DMS79 (cell line): ENCODE data around the gene IQGAP3.
A peak's percentile ranks its signal among the peaks of the same experiment; 100 is the strongest.

Source experiments
- DNase-seq: peaks from one replicate; lab custom pipeline; 2025; lab: John Stamatoyannopoulos, UW

Gene IQGAP3

GRCh38 chr1:156497078-156497742, 75.2 kb downstream of the IQGAP3 start:
- no peak for DNase-seq

DNA sequence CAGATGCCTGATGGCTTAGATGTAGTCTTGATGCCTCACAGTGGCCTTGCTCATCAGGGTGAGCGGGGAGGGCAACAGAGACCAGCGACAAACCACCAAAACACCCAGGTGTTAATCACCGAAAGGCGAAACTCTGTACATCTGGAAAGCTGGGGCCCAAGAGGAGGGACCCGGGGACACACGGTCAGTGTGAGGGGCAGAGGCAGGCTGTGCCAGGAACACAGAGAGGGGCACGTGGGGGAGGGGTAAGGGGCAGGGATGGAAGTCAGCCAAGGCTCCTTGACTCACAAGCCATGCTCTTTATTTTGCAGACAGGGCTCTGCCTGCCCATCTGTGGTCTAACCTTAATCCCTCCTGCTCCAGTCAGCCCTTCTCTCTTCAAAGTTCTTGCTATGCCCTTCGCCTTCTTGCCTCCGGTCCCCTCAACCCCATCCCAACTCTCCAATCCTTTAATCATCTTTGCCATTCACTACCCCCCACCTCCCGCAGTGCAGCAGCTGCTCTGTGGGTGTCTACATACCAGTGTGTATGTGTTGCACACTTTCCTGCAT, 76.1 kb downstream of the IQGAP3 start:
- DNase-seq, result no peak

- no peak for DNase-seq
Observed at GRCh38 chr1:156495401-156496140, 76.8 kb downstream of the IQGAP3 start.

DNA sequence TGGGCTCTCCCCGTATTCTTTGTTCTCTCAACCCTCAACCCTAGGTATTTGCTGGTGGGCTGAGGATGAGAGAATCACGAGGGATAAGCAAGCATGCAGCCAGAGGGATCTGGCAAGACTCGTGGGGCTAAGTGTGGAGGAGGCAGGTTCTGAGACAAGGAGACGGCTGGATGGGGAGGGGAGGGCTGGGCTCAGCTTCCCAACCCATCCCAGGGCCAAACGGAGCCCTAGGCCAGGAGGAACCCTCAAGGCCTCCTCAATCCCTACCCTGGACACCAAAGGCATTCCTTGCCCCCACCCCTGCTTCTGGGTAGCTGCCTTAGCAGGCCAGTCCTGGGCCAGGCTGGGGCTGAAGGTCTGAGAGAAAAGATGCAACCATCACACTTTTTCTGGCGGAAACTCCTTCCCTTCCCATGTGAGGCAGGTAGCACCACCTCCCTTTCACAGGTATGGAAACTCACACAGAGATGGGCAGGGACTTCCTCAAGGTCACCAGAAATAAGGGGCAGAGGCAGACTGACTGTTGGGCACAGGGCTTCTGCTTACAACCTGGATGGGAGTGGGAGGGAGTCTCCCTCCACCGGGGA, 78.0 kb downstream of the IQGAP3 start:
- no peak for DNase-seq

DNA sequence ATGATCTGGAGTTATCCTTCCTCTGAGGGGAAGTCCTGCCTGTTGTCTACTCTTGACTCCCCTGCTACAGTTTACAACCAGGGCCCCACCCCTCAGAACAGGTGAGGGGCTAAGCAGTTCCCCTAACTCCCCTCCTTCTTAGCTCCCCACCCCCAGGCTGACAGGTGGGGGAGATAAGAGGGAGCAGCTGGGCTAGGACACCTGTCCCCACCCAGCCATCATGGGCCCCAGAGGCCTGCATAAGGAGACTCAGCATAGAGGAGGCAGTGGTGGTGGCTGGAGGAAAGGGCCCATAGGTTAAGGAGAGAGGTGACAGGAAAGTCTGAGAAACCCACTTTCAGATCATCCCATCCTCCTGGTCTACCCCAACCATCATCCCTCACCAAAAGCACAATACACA, 78.6 kb downstream of the IQGAP3 start:
- no peak for DNase-seq

- DNase-seq, result peak; percentile 72
Observed at GRCh38 chr1:156493154-156493631, 79.2 kb downstream of the IQGAP3 start.

DNA sequence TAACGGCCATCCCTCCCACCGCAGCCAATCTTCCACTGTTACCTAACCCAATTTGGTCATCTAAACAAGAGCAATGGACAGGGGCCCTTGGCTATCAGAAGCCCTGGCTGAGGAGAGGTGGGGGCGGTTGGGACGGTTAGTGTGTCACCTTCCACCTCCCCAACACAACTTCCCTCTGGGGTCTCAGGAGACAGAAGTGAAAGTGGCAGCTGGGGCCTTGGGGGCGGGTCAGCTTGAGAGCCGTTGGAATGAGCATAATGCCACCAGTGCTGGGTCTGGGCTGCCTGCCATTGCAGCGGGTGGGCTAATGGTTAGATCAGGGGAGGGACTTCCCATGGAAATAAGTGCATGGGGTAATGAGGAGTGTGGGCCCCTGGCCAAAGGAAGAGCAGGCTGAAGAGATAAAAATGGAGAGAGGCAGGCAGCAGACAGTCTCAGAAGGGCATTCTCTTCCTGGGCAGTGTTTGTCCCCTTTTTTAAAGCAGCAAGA, 79.7 kb downstream of the IQGAP3 start:
- no peak for DNase-seq

DNA sequence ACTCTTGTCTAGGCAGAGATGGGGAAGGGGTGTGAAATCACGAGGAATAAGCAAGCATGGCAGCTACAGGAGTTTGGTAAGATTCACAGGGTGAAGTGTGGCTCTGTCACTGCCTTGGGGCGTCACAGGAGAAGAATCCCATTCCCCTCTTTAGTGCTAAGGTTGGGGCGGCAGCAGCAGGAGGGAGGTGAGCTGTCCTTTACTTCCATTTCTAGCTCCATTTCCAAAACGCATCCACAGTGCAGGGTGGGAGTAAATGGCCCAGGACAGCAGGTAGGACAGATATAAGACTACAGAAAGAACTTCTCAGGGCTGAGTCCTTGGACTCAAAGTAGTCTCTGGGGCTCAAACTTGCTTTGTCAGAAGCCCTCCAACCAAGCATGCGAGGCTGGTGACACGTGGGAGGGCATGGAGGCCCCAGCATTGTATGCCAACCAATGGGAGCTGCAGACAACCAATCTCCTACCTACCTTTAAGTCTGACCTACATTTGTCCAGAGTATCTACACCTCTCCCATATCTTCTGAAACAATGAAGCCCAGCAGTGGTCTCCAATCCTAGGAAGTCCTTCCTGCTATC, 80.3 kb downstream of the IQGAP3 start:
- no peak for DNase-seq

DNA sequence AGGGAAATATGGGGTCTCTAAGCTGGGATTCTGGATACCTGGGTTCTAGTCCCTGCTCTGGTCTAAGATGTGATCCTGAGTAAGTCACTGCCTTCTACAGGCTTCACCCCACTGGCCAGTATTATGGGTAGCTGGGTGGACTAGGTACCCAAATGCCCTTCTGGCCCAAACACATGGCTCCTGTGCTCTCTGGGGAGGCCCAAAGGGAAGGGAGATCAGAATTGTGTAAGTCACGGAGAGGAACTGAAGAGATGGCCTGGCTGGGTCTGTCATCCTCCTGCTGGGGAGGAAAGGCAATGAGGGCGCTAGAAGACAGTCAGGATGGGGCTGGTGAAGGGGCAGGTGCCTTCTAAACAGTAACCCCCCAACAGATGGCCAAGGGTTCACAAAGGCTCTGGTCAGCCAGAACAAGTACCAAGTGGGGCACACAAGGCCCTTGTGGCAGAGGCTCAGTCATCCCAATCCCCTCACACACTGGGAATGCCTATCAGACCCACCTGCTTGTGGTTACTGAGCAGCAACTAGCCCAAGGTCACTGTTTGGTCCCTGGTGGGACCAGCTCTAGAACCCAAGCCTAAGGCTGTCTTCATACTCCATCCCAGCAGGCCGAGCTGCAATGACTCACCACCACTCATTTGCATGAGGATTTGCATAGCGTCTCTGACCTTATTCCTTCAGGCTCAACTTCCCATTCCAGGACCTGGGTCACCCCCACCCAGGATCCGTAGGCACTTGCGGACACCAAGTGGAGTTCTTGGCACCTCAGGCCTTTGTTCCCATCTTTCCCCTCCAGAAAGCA, 81.0 kb downstream of the IQGAP3 start:
- no peak for DNase-seq

DNA sequence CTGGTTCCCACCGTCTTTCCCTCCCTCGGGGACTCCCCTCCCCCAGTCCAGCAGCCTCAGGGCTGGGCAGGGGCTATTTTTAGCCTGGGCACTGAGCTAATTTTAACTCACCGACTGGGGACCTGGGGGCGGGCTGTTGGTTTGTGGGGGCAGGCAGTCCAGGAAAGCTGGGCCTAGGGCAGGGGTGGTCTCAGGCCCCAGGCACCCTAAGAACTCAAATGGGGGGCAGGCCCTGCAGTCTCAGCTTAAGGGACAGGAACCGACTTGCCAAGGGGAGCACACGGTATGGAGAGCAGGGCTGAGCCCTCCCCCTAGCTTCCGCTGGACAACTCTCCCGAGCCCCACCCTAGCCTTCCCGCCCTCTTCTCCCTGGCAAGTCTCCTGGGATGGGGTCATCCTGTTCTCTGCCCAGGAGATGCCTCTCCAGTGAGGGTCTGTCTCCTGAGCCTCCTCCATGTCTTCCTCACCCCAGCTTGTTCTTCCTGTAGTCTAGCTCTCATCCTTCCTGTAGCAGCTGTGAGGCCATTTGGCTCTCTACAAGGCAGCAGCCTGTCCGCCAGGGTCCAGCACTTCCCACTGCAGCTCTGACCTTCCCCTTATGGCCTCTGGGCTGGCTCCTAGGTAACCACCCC, 81.8 kb downstream of the IQGAP3 start:
- no peak for DNase-seq

DNA sequence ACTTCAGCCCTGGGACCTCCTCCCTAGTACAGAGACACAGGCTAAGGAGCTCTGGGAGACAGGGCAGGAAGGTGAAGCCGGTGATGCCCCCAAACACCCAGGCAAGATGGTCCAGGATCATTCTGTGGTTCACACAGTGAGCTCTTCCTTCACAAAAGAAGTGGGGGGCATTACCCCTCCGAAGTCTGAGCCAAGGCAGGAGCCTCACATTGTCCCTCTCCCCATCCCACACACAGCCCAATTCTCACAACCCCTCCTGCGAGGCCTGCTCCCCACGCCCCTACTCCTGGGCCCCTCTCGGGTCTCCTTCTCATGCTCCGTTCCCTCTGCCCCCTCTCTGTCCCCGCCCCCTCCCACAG, 82.5 kb downstream of the IQGAP3 start:
- DNase-seq, result no peak

GRCh38 chr1:156489166-156489934, 83.0 kb downstream of the IQGAP3 start:
- DNase-seq, result no peak

GRCh38 chr1:156488566-156489165, 83.7 kb downstream of the IQGAP3 start:
- DNase-seq, result no peak

DNA sequence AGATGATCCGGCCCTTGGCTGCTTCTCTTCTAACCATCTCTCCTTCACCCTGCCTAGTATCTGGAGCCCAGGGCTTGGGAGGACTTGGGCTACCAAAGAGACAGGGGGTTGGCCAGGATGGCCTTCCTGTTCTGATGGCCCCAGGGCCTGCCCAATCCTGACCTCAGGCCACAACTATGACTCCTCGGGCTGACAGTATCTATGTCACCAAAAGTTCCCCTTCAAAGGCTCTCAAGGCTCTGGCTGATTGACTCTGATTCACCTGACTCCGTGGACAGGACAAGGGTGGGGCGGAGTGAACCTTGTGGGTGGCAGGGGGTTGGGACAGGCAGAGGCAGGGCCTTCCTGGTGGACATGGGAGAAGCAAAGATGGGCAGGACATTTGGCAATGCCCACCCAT, 84.5 kb downstream of the IQGAP3 start:
- no peak for DNase-seq

GRCh38 chr1:156486421-156487344, 85.7 kb downstream of the IQGAP3 start:
- DNase-seq, result no peak

- no peak for DNase-seq
Observed at GRCh38 chr1:156485984-156486383, 86.4 kb downstream of the IQGAP3 start.

DNA sequence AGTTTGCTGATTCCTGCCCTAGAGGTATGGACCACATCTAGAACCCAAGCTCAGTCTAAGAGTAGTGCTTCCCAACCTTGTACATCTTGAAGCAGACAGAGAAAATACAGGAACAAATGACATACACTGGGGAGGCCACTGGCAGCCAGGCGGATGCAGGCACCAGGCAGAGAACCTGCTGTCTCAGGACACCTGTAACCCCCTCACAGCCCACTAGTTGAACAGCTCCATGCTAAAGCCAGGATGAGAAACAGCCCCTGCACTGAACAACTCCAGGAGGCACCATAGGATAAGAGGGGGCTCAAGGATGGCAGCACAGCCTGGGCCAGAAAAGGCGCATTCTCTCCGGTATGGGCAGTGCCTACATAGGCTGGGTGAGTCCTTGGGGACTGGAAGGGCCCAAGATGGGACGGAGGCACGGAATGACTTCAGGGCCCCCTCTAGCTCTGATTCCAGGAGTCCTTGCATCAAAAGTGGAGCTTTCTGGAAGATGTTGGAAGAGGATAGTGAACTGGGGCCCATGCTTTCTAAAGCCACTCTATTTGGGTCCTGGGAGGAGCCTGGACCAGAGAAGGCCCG, 87.8 kb downstream of the IQGAP3 start:
- no peak for DNase-seq

DNA sequence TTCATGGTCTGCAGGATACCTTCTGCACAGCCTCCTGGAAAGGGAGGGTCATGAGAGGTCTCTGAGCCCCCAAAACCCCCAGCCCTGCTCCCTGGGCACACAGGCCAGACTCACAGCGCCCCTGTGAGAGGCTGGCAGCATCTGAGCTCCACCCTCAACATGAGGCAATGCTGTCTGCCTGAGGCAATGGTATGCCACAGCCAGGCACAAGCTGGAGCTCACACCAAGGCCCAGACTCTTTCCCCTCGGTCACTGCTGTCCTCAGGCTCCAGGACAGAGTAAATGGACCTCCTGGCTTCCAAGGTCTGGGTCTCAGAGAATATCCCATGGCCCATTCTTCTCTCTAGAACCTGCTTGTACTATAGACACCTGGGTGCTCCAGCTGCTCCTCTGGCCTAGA, 89.0 kb downstream of the IQGAP3 start:
- no peak for DNase-seq

DNA sequence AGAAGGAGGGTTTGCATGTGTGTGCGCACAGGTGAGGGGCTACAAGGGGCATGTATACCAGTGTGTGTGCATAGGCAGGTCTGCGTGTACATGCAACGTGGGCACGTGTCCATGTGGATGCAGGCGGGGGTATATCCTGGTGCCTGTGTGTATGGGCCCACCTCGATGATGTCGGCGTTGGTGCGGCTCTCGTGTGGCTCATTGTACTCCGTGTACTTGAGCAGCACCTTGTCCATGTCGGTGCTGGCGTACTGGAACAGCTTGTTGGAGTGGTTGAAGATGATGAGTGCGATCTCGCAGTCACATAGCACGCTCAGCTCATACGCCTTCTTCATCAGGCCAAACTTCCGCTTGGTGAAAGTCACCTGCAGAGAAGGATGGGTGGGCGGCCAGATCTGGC, 90.1 kb downstream of the IQGAP3 start:
- DNase-seq, result no peak
